Ishikawa (cell line): ENCODE data around the gene DYRK1B.

ENCODE experiments used
- CEBPB ChIP-seq: IDR thresholded peaks from 2 replicates; pipeline ENCODE4 v1.6.1; 2012
- CREB1 ChIP-seq: IDR thresholded peaks from 2 replicates; pipeline ENCODE4 v1.6.1; 2012; ENCODE audit warnings: low read depth
- EGR1 ChIP-seq: IDR thresholded peaks from 2 replicates; pipeline ENCODE4 v1.6.1; 2012
- EP300 ChIP-seq: IDR thresholded peaks from 2 replicates; pipeline ENCODE4 v1.6.1; 2012; ENCODE audit warnings: borderline replicate concordance
- FOXM1 ChIP-seq: IDR thresholded peaks from 2 replicates; pipeline ENCODE4 v1.6.1; 2012; ENCODE audit warnings: low read depth, borderline replicate concordance
- NFIC ChIP-seq: IDR thresholded peaks from 2 replicates; pipeline ENCODE4 v1.6.1; 2012
- RAD21 ChIP-seq: IDR thresholded peaks from 2 replicates; pipeline ENCODE4 v1.6.1; 2012; ENCODE audit warnings: low read depth
- TAF1 ChIP-seq: IDR thresholded peaks from 2 replicates; pipeline ENCODE4 v1.6.1; 2012; ENCODE audit warnings: low read depth, mild to moderate bottlenecking
- TCF12 ChIP-seq: IDR thresholded peaks from 2 replicates; pipeline ENCODE4 v1.6.1; 2012; ENCODE audit warnings: low read depth
- TEAD4 ChIP-seq: IDR thresholded peaks from 2 replicates; pipeline ENCODE4 v1.6.1; 2012
- YY1 ChIP-seq: IDR thresholded peaks from 2 replicates; pipeline ENCODE4 v1.6.1; 2012; ENCODE audit warnings: low read depth
- ZBTB7A ChIP-seq: IDR thresholded peaks from 2 replicates; pipeline ENCODE4 v1.6.1; 2012; ENCODE audit warnings: low read depth
- TF ChIP-seq, protein P1 (sequence below): IDR thresholded peaks from 2 replicates; pipeline ENCODE4 v1.6.1; 2012; ENCODE audit warnings: low read depth, mild to moderate bottlenecking
- TF ChIP-seq, protein P2 (sequence below): IDR thresholded peaks from 2 replicates; pipeline ENCODE4 v1.6.1; 2012
- TF ChIP-seq, protein P3 (sequence below): IDR thresholded peaks from 2 replicates; pipeline ENCODE4 v1.6.1; 2012

The DYRK1B gene

DNA sequence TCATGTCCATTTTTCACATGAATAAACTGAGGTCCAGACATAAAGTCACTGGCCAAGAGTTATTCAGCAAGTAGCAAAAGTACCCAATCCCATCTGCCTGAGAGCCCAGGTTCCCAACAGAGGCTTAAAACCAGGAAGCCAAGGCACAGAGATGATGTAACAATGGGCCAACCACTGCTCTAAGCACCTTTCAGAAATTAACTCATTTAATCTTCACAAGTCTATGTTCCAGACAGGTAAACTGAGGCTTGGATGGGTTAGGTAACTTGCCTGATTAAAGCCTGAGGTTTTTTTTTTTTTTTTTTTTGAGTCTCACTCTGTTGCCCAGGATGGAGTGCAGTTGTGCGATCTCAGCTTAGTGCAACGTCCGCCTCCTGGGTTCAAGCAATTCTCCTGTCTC, 4.0 kb upstream of the DYRK1B start:
- TF ChIP-seq ZBTB7A, result no peak
- no peak for TF ChIP-seq TEAD4
- TF ChIP-seq TAF1, result no peak
- TF ChIP-seq EP300, result no peak
- TF ChIP-seq, protein P1, sequence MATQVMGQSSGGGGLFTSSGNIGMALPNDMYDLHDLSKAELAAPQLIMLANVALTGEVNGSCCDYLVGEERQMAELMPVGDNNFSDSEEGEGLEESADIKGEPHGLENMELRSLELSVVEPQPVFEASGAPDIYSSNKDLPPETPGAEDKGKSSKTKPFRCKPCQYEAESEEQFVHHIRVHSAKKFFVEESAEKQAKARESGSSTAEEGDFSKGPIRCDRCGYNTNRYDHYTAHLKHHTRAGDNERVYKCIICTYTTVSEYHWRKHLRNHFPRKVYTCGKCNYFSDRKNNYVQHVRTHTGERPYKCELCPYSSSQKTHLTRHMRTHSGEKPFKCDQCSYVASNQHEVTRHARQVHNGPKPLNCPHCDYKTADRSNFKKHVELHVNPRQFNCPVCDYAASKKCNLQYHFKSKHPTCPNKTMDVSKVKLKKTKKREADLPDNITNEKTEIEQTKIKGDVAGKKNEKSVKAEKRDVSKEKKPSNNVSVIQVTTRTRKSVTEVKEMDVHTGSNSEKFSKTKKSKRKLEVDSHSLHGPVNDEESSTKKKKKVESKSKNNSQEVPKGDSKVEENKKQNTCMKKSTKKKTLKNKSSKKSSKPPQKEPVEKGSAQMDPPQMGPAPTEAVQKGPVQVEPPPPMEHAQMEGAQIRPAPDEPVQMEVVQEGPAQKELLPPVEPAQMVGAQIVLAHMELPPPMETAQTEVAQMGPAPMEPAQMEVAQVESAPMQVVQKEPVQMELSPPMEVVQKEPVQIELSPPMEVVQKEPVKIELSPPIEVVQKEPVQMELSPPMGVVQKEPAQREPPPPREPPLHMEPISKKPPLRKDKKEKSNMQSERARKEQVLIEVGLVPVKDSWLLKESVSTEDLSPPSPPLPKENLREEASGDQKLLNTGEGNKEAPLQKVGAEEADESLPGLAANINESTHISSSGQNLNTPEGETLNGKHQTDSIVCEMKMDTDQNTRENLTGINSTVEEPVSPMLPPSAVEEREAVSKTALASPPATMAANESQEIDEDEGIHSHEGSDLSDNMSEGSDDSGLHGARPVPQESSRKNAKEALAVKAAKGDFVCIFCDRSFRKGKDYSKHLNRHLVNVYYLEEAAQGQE, result no peak
- TF ChIP-seq, protein P2, sequence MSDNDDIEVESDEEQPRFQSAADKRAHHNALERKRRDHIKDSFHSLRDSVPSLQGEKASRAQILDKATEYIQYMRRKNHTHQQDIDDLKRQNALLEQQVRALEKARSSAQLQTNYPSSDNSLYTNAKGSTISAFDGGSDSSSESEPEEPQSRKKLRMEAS, result no peak

DNA sequence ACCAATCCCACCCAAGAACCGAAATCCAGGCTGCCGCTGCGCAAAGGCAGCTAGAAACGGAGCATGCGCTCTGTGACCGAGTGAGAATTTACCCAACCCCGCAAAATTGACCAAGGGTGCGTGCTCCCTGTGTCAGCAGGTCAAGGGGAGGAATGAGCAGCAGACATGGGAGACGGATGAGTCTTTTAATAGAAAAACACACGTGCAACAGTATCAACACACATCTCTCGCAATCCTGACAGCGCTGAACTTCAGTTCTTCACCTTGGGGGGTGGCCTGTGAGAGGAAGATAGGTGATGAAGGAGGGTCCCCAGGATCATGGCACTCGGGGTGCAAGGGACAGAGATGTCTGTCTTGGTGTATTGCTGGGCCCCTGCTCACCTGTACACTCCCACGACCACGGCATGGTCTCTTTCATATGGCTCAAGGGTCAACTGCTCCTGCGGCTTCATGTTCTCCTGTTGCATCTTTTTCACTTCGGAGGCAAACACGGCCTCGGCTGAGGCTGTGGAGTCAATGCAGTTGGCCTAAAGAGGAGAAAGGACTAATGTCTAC, 402 bp upstream of the DYRK1B start:
- no peak for TF ChIP-seq CREB1
- TF ChIP-seq CEBPB, result no peak
- no peak for TF ChIP-seq EGR1
- TF ChIP-seq, protein P3, sequence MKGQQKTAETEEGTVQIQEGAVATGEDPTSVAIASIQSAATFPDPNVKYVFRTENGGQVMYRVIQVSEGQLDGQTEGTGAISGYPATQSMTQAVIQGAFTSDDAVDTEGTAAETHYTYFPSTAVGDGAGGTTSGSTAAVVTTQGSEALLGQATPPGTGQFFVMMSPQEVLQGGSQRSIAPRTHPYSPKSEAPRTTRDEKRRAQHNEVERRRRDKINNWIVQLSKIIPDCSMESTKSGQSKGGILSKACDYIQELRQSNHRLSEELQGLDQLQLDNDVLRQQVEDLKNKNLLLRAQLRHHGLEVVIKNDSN, result no peak
- no peak for TF ChIP-seq NFIC
- TF ChIP-seq ZBTB7A, result no peak
- no peak for TF ChIP-seq RAD21
- no peak for TF ChIP-seq YY1
- TF ChIP-seq TAF1, result no peak
- TF ChIP-seq, protein P1, result no peak
- TF ChIP-seq TEAD4, result no peak
- no peak for TF ChIP-seq TCF12
- TF ChIP-seq, protein P2, result no peak; the same call in 1 of the 2 replicates
- no peak for TF ChIP-seq EP300
- TF ChIP-seq FOXM1, result no peak

DNA sequence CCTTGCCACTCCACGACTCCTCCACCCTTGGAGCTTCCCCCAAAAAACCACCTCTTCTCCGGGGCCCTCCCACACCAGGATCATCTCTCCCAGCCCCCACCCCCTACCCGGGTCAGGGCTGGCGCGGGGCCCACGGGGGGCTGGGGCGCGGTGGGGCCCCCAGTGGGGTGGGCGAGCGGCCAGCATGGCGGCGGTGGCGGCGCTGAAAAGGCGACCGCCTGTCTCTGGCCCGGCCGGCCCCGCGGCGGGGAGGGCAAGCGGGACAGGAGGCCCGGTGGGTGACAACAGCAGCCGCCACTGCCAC, 850 bp downstream of the DYRK1B start:
- TF ChIP-seq, protein P3, result no peak
- TF ChIP-seq EGR1 (no peak; the same call in 1 of the 2 replicates), ZBTB7A (no peak), TEAD4 (no peak), RAD21 (no peak), TCF12 (no peak), FOXM1 (no peak), EP300 (no peak), CEBPB (no peak), NFIC (no peak; the same call in 1 of the 2 replicates), TAF1 (no peak)
- TF ChIP-seq, protein P2, result no peak
- TF ChIP-seq, protein P1, result no peak

DNA sequence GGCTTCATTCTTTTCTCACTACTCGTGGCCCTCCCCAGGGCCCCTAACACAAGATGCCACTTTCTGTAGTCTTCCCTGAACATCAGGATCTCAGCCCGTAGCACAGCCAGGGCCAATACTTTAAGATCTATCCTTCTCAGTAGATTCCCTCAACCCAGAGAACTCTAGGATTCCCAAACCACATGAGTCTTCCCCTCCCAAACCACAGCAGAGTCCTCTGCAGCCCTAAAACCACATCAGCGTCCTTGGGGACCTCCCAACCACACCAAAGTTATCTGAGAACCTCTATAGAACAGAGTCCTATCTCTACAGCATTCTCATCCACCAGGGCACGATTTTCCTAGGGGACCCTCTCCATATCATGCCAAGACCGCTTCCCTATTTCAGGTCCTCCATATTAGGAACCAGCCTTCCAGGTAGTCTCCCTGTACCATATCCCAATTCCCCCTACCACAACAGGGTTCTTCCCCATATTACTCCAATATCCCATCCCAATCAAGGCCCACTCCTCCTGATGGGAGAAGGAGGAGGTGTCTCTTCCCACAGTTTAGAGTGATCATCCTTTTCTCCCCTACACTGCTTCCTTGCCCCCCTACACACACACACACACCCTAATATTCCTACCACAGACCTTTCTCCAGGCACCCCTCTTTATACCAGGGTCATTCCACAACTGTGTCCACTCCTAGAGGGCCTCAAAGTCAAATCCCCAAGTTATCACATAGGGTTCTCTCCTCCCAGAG, 1.4 kb downstream of the DYRK1B start:
- TF ChIP-seq, protein P1, result no peak
- TF ChIP-seq EP300 (no peak), TEAD4 (no peak), NFIC (no peak), TAF1 (no peak), EGR1 (no peak), YY1 (no peak), ZBTB7A (no peak), FOXM1 (no peak)
- TF ChIP-seq, protein P3, result no peak
- TF ChIP-seq, protein P2, result no peak
